OCI-LY7 (cell line): ENCODE data around the gene ITGB7. TPM values are rescaled to one million over a fixed set of nuclear protein-coding genes. Genes with fewer than 3 reads are reported as not detected.

Experiments used
- BruUV-seq: library from RNA; stranded (reverse); fragments of 400-500 nt; replicated peaks from 2 replicates; lab custom pipeline; 2021; lab: Mats Ljungman, UMichigan
- CTCF ChIA-PET: fragments of 300-600 bp; sonication (Branson Sonifier 250); formaldehyde crosslinking; loops from one replicate; lab custom pipeline; 2022; ENCODE audit warnings: antibody characterized with exemption; ENCODE audit not compliant: unreplicated experiment; lab: Charles Lee
- POLR2A ChIA-PET: fragments of 300-600 bp; sonication (Branson Sonifier 250); formaldehyde crosslinking; loops from one replicate; lab custom pipeline; 2022; ENCODE audit warnings: antibody characterized with exemption; lab: Charles Lee
- DNase-seq: peaks from one replicate; pipeline ENCODE4 v3.0.0-alpha.2; 2015; ENCODE audit warnings: low spot score
- H2AFZ ChIP-seq: fragments of 200-600 bp; sonication (generic), shearing (Covaris generic); 2 replicates; pipeline ENCODE4 v1.6.1; 2014; ENCODE audit warnings: mild to moderate bottlenecking, antibody characterized with exemption, low read length, moderate library complexity
- H3K27ac ChIP-seq: fragments of 200-600 bp; sonication (generic); 2 replicates; pipeline ENCODE4 v1.5.1; 2014; ENCODE audit warnings: mixed run types, low read depth, mild to moderate bottlenecking, moderate library complexity, low read length, inconsistent platforms; ENCODE audit not compliant: poor library complexity, severe bottlenecking
- H3K36me3 ChIP-seq: fragments of 200-600 bp; sonication (generic); 2 replicates; pipeline ENCODE4 v1.6.1; 2014; ENCODE audit warnings: mild to moderate bottlenecking, antibody characterized with exemption, low read length, moderate library complexity, mixed read lengths; ENCODE audit not compliant: insufficient read depth
- H3K4me1 ChIP-seq: fragments of 200-600 bp; sonication (generic); 2 replicates; pipeline ENCODE4 v1.5.1; 2014; ENCODE audit warnings: mild to moderate bottlenecking, low read length; ENCODE audit not compliant: insufficient read depth, poor library complexity, severe bottlenecking
- H3K4me2 ChIP-seq: fragments of 200-600 bp; sonication (generic); 2 replicates; pipeline ENCODE4 v1.6.1; 2014; ENCODE audit warnings: mild to moderate bottlenecking, low read length
- H3K4me3 ChIP-seq: fragments of 200-600 bp; sonication (generic); 2 replicates; pipeline ENCODE4 v1.5.1; 2014; ENCODE audit warnings: mild to moderate bottlenecking, low read depth, low read length; ENCODE audit not compliant: poor library complexity, severe bottlenecking
- H3K79me2 ChIP-seq: fragments of 200-600 bp; sonication (generic); 2 replicates; pipeline ENCODE4 v1.6.1; 2016; ENCODE audit warnings: low read depth, mild to moderate bottlenecking, low read length, moderate library complexity, mixed read lengths; ENCODE audit not compliant: insufficient read depth
- H3K9me2 ChIP-seq: fragments of 200-600 bp; sonication (generic); 2 replicates; pipeline ENCODE4 v1.6.1; 2016; ENCODE audit warnings: mild to moderate bottlenecking, low read length, mixed read lengths; ENCODE audit not compliant: insufficient read depth
- H3K9me3 ChIP-seq: fragments of 200-600 bp; sonication (generic); 2 replicates; pipeline ENCODE4 v1.6.1; 2014; ENCODE audit warnings: mild to moderate bottlenecking, mixed run types, low read length, mixed read lengths
- H4K20me1 ChIP-seq: fragments of 200-600 bp; sonication (generic); 2 replicates; pipeline ENCODE4 v1.6.1; 2014; ENCODE audit warnings: mild to moderate bottlenecking, antibody characterized with exemption, low read length, moderate library complexity, mixed read lengths; ENCODE audit not compliant: insufficient read depth
- EZH2phosphoT487 ChIP-seq: fragments of 200-600 bp; sonication (generic); IDR thresholded peaks from 2 replicates; pipeline ENCODE4 v1.6.1; 2018; ENCODE audit warnings: low read depth, borderline replicate concordance, mild to moderate bottlenecking, mixed run types, antibody characterized with exemption, low read length, moderate library complexity, mixed read lengths
- intact Hi-C: fragments of 100-400 bp; cut with micrococcal nuclease; formaldehyde crosslinking; loops from one replicate; pipeline ENCODE4 v1.10.0; 2022; ENCODE audit not compliant: unreplicated experiment
- total RNA-seq, 2 experiments: library from RNA; depleted of rRNA in 1 of 2; stranded (reverse); fragments of >200 nt in 1 of 2; shearing (Covaris generic) in 1 of 2; gene quantifications; 2 replicates each; pipeline ENCODE4 v1.2.3, GENCODE V29; 2014 to 2022
- TF ChIP-seq, protein P1 (sequence below): fragments of 200-600 bp; sonication (generic); conservative IDR thresholded peaks from 2 replicates; pipeline ENCODE4 v1.5.1; 2014; ENCODE audit warnings: mild to moderate bottlenecking, antibody characterized with exemption, low read length, moderate library complexity, mixed read lengths

The ITGB7 gene
- total RNA-seq, 2 experiments from 2014 or later, result 51.7 to 207 TPM

DNA sequence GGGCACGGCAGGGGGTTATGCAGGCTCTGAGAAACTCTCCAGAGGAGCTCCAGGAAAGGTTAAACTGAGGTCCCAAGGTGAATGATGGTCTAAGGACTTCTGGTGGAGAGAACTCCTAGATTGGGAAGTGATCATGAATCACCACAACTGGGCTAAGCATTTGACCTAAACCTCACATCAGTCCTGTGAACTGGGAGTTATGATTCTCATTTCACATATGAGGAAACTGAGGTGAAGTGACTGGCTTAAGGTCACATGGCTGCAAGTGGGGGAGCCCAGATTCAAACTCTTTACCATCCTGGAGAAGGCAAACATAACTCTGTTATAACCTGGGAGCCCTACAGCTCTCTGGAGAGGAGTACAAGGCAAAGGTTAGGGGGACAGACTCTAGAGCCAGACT lies 20.8 kb upstream of the ITGB7 start:
- Histone ChIP-seq H2AFZ (no peak overlapping the region), H4K20me1 (no peaks in the 10 kb centered on the region), H3K79me2 (no peaks in the 10 kb centered on the region), H3K4me3 (no peak overlapping the region), H3K27ac (no peak overlapping the region), H3K9me2 (no peaks in the 10 kb centered on the region), H3K36me3 (no peaks in the 10 kb centered on the region), H3K4me2 (no peak overlapping the region), H3K4me1 (peaks cover 27% of the 10 kb centered on the region), H3K9me3 (no peaks in the 10 kb centered on the region)
- no peak for DNase-seq
- ChIA-PET CTCF (interaction anchor here (0.7 kb wide), 1 partner anchor 24 kb away, joined by 3 read pairs; no protein-coding TSS in a partner anchor), POLR2A (no interaction called here)
- intact Hi-C loops, result no loop called here
- TF ChIP-seq, protein P1, sequence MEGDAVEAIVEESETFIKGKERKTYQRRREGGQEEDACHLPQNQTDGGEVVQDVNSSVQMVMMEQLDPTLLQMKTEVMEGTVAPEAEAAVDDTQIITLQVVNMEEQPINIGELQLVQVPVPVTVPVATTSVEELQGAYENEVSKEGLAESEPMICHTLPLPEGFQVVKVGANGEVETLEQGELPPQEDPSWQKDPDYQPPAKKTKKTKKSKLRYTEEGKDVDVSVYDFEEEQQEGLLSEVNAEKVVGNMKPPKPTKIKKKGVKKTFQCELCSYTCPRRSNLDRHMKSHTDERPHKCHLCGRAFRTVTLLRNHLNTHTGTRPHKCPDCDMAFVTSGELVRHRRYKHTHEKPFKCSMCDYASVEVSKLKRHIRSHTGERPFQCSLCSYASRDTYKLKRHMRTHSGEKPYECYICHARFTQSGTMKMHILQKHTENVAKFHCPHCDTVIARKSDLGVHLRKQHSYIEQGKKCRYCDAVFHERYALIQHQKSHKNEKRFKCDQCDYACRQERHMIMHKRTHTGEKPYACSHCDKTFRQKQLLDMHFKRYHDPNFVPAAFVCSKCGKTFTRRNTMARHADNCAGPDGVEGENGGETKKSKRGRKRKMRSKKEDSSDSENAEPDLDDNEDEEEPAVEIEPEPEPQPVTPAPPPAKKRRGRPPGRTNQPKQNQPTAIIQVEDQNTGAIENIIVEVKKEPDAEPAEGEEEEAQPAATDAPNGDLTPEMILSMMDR, result no peak
- TF ChIP-seq EZH2phosphoT487, result no peak
- BruUV-seq, result no TSS peak

DNA sequence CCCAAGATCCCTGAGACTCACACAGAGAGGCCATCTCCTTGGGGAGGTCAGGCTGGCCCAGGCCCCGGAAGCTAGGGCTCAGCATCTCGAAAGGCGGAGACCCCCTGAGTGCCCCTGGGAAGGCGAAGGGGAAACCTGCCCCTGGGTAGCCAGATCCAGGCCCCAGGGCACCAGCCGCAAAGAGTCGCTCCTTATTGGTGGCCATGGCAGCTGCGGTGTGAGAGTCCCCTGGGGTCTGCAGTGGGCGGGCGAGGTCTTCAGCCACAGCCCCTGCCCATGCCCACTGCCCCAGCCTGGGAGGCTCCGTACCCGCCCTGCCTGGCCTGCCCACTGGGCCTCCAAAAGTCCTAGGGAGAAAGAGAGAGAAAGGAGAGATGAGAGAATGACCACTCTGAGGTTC lies 20.3 kb upstream of the ITGB7 start:
- POLR2A ChIA-PET, result no interaction called here
- Histone ChIP-seq H3K27ac (no peak overlapping the region), H3K4me1 (peaks cover 27% of the 10 kb centered on the region), H3K9me3 (no peaks in the 10 kb centered on the region), H3K4me3 (no peak overlapping the region), H4K20me1 (no peaks in the 10 kb centered on the region), H3K4me2 (no peak overlapping the region), H3K79me2 (no peaks in the 10 kb centered on the region), H2AFZ (no peak overlapping the region), H3K9me2 (no peaks in the 10 kb centered on the region), H3K36me3 (no peaks in the 10 kb centered on the region)
- intact Hi-C loops, result no loop called here
- no peak for DNase-seq
- CTCF ChIA-PET, result interaction anchor here (0.7 kb wide), 1 partner anchor 24 kb away, joined by 3 read pairs; no protein-coding TSS in a partner anchor
- no TSS peak for BruUV-seq
- TF ChIP-seq EZH2phosphoT487, result no peak
- TF ChIP-seq, protein P1, result no peak

DNA sequence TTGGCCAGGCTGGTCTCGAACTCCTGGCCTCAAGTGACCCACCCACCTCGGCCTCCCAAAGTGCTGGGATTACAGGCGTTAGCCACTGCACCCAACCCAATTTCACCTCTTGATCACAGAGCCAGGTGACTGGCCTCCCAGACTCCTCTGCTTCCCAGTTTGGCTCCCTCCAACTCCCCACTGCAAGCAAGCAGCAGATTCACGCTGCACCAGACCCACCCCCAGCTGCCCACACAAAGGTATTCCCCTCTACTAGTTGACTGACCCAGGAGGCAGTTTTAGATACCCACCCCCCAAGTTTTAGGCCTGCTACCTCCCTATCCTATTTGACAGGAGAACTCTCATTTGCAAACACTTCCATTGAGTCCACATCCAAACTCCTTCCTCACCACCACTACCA lies 19.8 kb upstream of the ITGB7 start:
- TF ChIP-seq, protein P1, result no peak
- TF ChIP-seq EZH2phosphoT487, result no peak
- Histone ChIP-seq H3K9me2 (no peaks in the 10 kb centered on the region), H3K36me3 (no peaks in the 10 kb centered on the region), H3K79me2 (no peaks in the 10 kb centered on the region), H3K4me1 (peaks cover 30% of the 10 kb centered on the region), H2AFZ (no peak overlapping the region), H3K4me2 (no peak overlapping the region), H3K9me3 (no peaks in the 10 kb centered on the region), H4K20me1 (no peaks in the 10 kb centered on the region), H3K27ac (no peak overlapping the region), H3K4me3 (no peak overlapping the region)
- BruUV-seq, result no TSS peak
- no peak for DNase-seq
- intact Hi-C loops, result no loop called here
- ChIA-PET CTCF (no interaction called here), POLR2A (no interaction called here)
